ENCODE measurements around the gene NKTR. TPM values are rescaled to one million over a fixed set of nuclear protein-coding genes. Genes with fewer than 3 reads are reported as not detected.

NKTR gene
- total RNA-seq, 2 experiments from 2014 or later, result 43.9 to 52.9 TPM

- Mint-ChIP-seq H3K9me3 (no peaks in the 10 kb centered on the region), H3K27me3 (peaks cover 7% of the 10 kb centered on the region), H3K4me3 (no peak overlapping the region), H3K4me1 (peaks cover 15% of the 10 kb centered on the region), H3K27ac (no peak overlapping the region), H3K36me3 (peaks cover 7% of the 10 kb centered on the region)
- no peak for DNase-seq
Observed at GRCh38 chr3:42651248-42652091, 51.0 kb downstream of the NKTR start.

DNA sequence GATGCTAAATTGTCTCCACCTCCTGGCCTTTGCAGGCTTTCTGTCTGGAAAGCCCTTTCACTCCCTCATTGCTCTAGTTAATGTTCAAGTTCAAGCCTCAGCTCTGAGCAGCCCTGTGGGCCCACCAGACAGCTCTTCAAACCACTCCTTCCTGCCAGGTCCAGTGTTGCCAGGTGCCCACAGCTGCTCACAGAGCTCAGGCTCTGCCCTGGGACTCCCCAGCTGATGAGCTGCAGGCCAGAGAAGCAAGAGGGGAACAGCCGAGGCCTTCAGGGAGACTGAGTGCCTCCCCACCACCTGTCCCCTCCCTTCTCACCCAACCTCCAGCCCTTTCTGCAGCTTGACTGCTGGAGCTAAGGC, 51.7 kb downstream of the NKTR start:
- Mint-ChIP-seq H3K36me3 (peaks cover 1% of the 10 kb centered on the region), H3K4me3 (no peak overlapping the region), H3K27ac (no peak overlapping the region), H3K9me3 (no peaks in the 10 kb centered on the region), H3K27me3 (peaks cover 7% of the 10 kb centered on the region), H3K4me1 (peaks cover 9% of the 10 kb centered on the region)
- no peak for DNase-seq

- no peak overlapping the region for H3K27ac Mint-ChIP-seq
- peak overlapping the region; percentile 2 for H3K4me3 Mint-ChIP-seq
Observed at GRCh38 chr3:42652611-42653302, 52.3 kb downstream of the NKTR start.

DNA sequence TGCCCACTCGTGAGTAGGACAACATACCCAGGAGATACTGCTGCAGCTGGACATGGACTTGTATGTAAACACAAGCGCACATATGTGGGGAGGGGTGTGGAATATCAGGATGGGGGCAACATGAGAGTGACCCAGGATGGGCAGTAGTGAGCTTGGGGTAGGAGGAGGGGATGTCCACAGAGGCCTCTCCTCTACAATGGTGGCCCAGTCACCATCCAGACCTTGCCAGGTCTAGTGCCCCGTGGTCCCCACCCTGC, 52.7 kb downstream of the NKTR start:
- peaks cover 8% of the 10 kb centered on the region for H3K4me1 Mint-ChIP-seq
- DNase-seq, result no peak
- peaks cover 7% of the 10 kb centered on the region for H3K27me3 Mint-ChIP-seq
- H3K36me3 Mint-ChIP-seq, result no peaks in the 10 kb centered on the region
- no peaks in the 10 kb centered on the region for H3K9me3 Mint-ChIP-seq
- peak overlapping the region; percentile 2 for H3K4me3 Mint-ChIP-seq
- H3K27ac Mint-ChIP-seq, result no peak overlapping the region

More at GRCh38 chr3:42652611-42653302, 52.3 kb downstream of the NKTR start:
- DNase-seq, result no peak
- H3K4me1 Mint-ChIP-seq, result peaks cover 8% of the 10 kb centered on the region
- no peaks in the 10 kb centered on the region for H3K9me3 Mint-ChIP-seq
- no peaks in the 10 kb centered on the region for H3K36me3 Mint-ChIP-seq
- peaks cover 7% of the 10 kb centered on the region for H3K27me3 Mint-ChIP-seq

DNA sequence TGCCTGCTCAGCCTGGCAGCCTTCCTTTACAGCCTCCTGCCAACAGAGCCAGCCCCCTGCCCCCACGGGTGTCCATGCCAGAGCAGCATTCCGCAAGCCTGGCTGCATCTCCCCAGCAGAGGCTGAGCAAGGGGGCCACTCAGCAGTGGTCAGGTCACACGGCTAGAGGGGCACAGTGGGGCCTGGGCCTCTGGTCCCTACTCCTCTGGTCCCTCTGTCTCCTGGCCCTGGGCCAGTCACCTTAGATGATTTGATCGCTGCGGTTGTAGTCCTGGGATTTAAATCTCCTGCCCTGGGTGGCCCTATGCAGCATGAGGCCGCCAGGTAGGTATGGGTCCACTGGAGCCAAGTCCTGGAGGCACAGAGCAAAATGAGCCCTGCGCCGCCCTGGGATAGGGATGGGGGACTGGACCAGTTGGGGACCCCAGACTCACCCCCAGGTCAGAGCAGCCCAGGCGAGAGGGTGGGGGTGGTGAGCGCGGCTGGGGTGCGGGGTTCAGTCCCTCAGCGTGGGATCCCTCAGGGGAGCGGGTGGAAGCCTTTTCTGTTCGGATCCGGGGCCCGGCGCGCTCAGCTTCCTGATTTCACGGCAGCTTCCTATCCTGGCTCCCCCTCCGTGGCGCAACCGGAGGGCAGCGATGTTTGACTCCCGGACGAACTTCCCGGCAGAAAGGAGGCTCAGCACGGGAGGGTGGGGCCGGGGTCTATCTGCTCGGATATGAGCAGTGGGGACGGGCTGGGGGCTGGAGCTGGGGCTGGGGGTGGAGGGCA, 53.3 kb downstream of the NKTR start, which contains the start of gene ZBTB47:
ZBTB47 (plus strand) TSS at position 138 of the 771 bp plus-strand sequence. CDS start 4,659 bp downstream, outside the sequence.
- Mint-ChIP-seq H3K27me3 (peaks cover 7% of the 10 kb centered on the region), H3K27ac (no peak within 1 kb of the TSS), H3K9me3 (no peaks in the 10 kb centered on the region), H3K4me1 (peaks cover 8% of the 10 kb centered on the region), H3K4me3 (peak within 1 kb of the TSS; percentile 76), H3K36me3 (no peaks in the 10 kb centered on the region)
- DNase-seq, result no peak

- peak; percentile 34 for DNase-seq
- H3K27ac Mint-ChIP-seq, result no peak overlapping the region
- peaks cover 8% of the 10 kb centered on the region for H3K4me1 Mint-ChIP-seq
- no peaks in the 10 kb centered on the region for H3K36me3 Mint-ChIP-seq
- H3K27me3 Mint-ChIP-seq, result peaks cover 7% of the 10 kb centered on the region
- no peaks in the 10 kb centered on the region for H3K9me3 Mint-ChIP-seq
- peak overlapping the region; percentile 42 for H3K4me3 Mint-ChIP-seq
Observed at GRCh38 chr3:42654331-42655201, 54.1 kb downstream of the NKTR start.

GRCh38 chr3:42655331-42655888, 54.9 kb downstream of the NKTR start:
- Mint-ChIP-seq H3K27ac (no peak overlapping the region), H3K27me3 (peaks cover 7% of the 10 kb centered on the region), H3K9me3 (no peaks in the 10 kb centered on the region), H3K36me3 (no peaks in the 10 kb centered on the region), H3K4me1 (peaks cover 8% of the 10 kb centered on the region), H3K4me3 (no peak overlapping the region)
- no peak for DNase-seq

GRCh38 chr3:42655980-42656679, 55.6 kb downstream of the NKTR start:
- Mint-ChIP-seq H3K36me3 (no peaks in the 10 kb centered on the region), H3K9me3 (no peaks in the 10 kb centered on the region), H3K27ac (no peak overlapping the region), H3K4me1 (peaks cover 8% of the 10 kb centered on the region), H3K27me3 (peaks cover 7% of the 10 kb centered on the region), H3K4me3 (no peak overlapping the region)
- no peak for DNase-seq

DNA sequence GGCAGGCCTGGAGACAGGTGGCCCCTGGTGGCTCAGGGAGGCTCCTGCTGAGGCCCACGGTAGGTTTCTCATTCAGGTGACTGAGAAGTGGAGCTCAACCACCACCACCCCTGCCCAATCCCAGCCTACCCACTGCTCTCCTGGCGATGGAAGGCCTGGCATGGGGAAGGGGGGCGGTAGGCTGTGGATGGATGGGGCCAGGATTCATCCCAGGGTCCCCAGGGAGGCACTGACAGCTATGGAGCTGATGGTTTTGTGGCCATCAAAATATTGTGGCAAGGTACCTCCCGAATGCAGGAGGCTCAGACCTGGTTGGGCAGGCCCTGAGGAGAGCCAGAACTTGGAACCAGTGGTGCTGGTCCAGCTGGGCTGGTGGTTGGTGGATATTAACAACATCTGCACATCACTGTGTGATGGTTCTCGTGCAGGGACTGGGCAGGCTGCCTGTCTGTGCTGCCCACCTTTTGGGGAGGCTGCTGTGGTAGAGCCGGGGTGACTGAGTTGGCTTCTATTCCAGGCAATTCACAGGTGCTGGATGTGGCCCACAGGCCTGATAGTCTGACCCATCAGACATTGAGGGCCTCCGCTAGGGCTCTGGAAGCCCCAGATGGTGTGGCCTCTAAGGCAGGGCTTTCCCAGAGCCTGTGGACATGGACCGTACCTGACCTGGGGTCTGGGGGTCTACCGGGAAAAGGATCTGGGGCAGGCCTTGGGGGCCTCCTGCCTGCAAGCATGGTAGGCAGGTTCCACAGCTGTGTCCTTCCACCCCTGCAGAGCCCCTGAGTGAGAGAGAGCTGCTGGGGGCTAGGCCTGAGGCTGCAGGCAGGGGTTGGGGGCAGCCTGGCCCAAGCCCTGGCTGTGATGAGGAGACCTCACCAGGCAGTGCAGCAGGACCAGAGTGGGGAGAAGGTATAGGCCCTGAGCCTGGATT, 56.5 kb downstream of the NKTR start:
- H3K36me3 Mint-ChIP-seq, result no peaks in the 10 kb centered on the region
- H3K27ac Mint-ChIP-seq, result no peak overlapping the region

GRCh38 chr3:42657675-42658074, 57.2 kb downstream of the NKTR start:
- no peaks in the 10 kb centered on the region for H3K36me3 Mint-ChIP-seq

More for the DNA sequence above, 56.5 kb downstream of the NKTR start:
- DNase-seq, result no peak
- Mint-ChIP-seq H3K4me3 (no peak overlapping the region), H3K27me3 (peaks cover 7% of the 10 kb centered on the region), H3K9me3 (no peaks in the 10 kb centered on the region), H3K4me1 (peaks cover 7% of the 10 kb centered on the region)

DNA sequence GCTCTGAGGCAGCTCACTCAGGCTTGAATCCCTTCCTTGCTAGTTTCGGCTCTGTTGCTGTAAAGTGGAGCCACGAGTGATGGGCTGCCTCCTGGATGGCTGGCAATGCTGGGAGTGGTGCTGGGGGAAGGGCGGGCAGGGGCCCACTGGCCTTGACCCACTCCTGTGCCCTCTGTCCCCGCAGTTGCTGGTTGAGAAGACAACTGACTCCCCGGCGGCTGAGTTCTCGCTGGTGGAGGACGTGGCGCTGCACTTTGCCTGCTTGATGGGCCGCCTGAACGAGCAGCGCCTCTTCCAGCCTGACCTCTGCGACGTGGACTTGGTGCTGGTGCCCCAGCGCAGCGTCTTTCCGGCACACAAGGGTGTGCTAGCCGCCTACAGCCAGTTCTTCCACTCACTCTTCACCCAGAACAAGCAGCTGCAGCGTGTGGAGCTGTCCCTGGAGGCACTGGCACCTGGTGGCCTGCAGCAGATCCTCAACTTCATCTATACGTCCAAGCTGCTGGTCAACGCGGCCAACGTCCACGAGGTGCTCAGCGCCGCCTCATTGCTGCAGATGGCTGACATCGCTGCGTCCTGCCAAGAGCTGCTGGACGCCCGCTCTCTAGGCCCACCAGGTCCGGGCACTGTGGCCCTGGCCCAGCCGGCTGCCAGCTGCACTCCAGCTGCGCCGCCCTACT, 57.7 kb downstream of the NKTR start:
- Mint-ChIP-seq H3K27me3 (peaks cover 4% of the 10 kb centered on the region), H3K27ac (no peak overlapping the region), H3K36me3 (no peaks in the 10 kb centered on the region), H3K4me3 (no peak overlapping the region), H3K4me1 (peaks cover 4% of the 10 kb centered on the region), H3K9me3 (no peaks in the 10 kb centered on the region)
- no peak for DNase-seq

More at GRCh38 chr3:42657675-42658074, 57.2 kb downstream of the NKTR start:
- Mint-ChIP-seq H3K4me1 (peaks cover 6% of the 10 kb centered on the region), H3K27me3 (peaks cover 7% of the 10 kb centered on the region), H3K9me3 (no peaks in the 10 kb centered on the region), H3K27ac (no peak overlapping the region), H3K4me3 (no peak overlapping the region)
- no peak for DNase-seq

DNA sequence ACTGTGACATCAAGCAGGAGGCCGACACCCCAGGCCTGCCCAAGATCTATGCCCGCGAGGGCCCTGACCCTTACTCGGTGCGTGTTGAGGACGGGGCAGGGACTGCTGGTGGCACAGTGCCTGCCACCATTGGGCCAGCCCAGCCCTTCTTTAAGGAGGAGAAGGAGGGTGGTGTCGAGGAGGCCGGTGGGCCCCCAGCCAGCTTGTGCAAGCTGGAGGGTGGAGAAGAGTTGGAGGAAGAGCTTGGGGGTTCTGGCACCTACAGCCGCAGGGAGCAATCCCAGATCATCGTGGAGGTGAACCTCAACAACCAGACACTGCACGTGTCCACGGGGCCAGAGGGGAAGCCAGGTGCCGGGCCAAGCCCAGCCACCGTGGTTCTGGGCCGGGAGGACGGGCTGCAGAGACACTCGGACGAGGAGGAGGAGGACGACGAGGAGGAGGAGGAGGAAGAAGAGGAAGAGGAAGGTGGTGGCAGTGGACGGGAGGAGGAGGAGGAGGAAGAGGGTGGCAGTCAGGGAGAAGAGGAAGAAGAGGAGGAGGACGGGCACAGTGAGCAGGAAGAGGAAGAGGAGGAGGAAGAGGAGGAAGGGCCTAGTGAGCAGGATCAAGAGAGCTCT, 58.4 kb downstream of the NKTR start:
- no peak overlapping the region for H3K27ac Mint-ChIP-seq
- H3K36me3 Mint-ChIP-seq, result no peaks in the 10 kb centered on the region
- DNase-seq, result no peak
- peaks cover 1% of the 10 kb centered on the region for H3K4me1 Mint-ChIP-seq
- no peaks in the 10 kb centered on the region for H3K9me3 Mint-ChIP-seq
- H3K27me3 Mint-ChIP-seq, result peaks cover under 1% of the 10 kb centered on the region
- H3K4me3 Mint-ChIP-seq, result no peak overlapping the region

Data from activated naive CD8-positive, alpha-beta T cell treated with anti-CD3 and anti-CD28 coated beads for 36 hours (primary cell).